ENCODE data around the gene COA1.

DNA sequence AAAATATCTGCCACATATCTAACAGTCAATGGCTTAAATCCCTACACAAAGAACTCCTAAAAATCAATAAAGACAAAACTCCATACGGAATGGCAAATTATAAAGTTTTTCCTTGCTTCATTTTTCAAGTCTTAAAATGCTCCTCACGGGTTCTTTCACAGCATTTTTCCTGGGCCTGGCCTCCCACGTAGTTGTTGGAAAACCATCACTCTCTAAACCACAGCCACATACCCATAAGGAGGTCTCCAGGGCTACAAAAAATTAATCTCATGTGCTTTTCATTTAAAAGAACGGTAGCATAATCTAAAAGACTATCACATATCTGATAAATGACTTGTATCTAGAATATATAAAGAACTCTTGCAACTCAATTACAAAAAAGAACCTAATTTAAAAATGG, 2.9 kb downstream of the COA1 start:
- TF ChIP-seq, protein P1, sequence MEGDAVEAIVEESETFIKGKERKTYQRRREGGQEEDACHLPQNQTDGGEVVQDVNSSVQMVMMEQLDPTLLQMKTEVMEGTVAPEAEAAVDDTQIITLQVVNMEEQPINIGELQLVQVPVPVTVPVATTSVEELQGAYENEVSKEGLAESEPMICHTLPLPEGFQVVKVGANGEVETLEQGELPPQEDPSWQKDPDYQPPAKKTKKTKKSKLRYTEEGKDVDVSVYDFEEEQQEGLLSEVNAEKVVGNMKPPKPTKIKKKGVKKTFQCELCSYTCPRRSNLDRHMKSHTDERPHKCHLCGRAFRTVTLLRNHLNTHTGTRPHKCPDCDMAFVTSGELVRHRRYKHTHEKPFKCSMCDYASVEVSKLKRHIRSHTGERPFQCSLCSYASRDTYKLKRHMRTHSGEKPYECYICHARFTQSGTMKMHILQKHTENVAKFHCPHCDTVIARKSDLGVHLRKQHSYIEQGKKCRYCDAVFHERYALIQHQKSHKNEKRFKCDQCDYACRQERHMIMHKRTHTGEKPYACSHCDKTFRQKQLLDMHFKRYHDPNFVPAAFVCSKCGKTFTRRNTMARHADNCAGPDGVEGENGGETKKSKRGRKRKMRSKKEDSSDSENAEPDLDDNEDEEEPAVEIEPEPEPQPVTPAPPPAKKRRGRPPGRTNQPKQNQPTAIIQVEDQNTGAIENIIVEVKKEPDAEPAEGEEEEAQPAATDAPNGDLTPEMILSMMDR (IDR thresholded peaks at IDR 0.05): no peak
- TF ChIP-seq, protein P2, sequence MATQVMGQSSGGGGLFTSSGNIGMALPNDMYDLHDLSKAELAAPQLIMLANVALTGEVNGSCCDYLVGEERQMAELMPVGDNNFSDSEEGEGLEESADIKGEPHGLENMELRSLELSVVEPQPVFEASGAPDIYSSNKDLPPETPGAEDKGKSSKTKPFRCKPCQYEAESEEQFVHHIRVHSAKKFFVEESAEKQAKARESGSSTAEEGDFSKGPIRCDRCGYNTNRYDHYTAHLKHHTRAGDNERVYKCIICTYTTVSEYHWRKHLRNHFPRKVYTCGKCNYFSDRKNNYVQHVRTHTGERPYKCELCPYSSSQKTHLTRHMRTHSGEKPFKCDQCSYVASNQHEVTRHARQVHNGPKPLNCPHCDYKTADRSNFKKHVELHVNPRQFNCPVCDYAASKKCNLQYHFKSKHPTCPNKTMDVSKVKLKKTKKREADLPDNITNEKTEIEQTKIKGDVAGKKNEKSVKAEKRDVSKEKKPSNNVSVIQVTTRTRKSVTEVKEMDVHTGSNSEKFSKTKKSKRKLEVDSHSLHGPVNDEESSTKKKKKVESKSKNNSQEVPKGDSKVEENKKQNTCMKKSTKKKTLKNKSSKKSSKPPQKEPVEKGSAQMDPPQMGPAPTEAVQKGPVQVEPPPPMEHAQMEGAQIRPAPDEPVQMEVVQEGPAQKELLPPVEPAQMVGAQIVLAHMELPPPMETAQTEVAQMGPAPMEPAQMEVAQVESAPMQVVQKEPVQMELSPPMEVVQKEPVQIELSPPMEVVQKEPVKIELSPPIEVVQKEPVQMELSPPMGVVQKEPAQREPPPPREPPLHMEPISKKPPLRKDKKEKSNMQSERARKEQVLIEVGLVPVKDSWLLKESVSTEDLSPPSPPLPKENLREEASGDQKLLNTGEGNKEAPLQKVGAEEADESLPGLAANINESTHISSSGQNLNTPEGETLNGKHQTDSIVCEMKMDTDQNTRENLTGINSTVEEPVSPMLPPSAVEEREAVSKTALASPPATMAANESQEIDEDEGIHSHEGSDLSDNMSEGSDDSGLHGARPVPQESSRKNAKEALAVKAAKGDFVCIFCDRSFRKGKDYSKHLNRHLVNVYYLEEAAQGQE (IDR thresholded peaks at IDR 0.05): no peak
- no peak for TF ChIP-seq PHF8 (IDR thresholded peaks at IDR 0.05; ENCODE audit: borderline replicate concordance, low read depth)
- no peak for TF ChIP-seq POLR2A (IDR thresholded peaks at IDR 0.05; ENCODE audit: low read length)
- no peak for TF ChIP-seq HOXB5 (CRISPR knock-in tag; IDR thresholded peaks at IDR 0.05)
- TF ChIP-seq, protein P3, sequence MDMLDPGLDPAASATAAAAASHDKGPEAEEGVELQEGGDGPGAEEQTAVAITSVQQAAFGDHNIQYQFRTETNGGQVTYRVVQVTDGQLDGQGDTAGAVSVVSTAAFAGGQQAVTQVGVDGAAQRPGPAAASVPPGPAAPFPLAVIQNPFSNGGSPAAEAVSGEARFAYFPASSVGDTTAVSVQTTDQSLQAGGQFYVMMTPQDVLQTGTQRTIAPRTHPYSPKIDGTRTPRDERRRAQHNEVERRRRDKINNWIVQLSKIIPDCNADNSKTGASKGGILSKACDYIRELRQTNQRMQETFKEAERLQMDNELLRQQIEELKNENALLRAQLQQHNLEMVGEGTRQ (IDR thresholded peaks at IDR 0.05): no peak
- TF ChIP-seq POLR2AphosphoS2 (conservative IDR thresholded peaks at IDR 0.05; ENCODE audit: low read length): no peak
- TF ChIP-seq, protein P4, sequence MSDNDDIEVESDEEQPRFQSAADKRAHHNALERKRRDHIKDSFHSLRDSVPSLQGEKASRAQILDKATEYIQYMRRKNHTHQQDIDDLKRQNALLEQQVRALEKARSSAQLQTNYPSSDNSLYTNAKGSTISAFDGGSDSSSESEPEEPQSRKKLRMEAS (IDR thresholded peaks at IDR 0.05): no peak
- TF ChIP-seq EP300 (IDR thresholded peaks at IDR 0.05): no peak
- no peak for TF ChIP-seq KDM5A (IDR thresholded peaks at IDR 0.05)

All from A549 (cell line).